Natural killer cell treated with Interleukin-12 subunit alpha and Interleukin-12 subunit beta and Interleukin-15 and Interleukin-18, amount 100 ng/mL, for 72 hours (primary cell): ENCODE measurements around the gene NHERF1. TPM values are rescaled to one million over a fixed set of nuclear protein-coding genes. Genes with fewer than 3 reads are reported as not detected.
A peak's percentile ranks its signal among the peaks of the same experiment; 100 is the strongest.

Experiments
- ATAC-seq, 2 donors: fragments of 150-1000 bp; cut with Tn5 transposase in 1 of 2; sonication (Bioruptor Pico), chemical (Tn5 transposase) in 1 of 2; 2 replicates each; pipeline ENCODE4 v1.10.0; 2021
- DNase-seq: peaks from one replicate; pipeline ENCODE4 v3.0.0; 2022; ENCODE audit warnings: low spot score
- H3K27ac Mint-ChIP-seq, 2 donors: 1 replicate in 1 of 2; 2 replicates in 1 of 2; pipeline ENCODE4 v1.8.0; 2022; ENCODE audit warnings: mixed read lengths in 2 of 2, mild to moderate bottlenecking in 1 of 2, moderate library complexity in 1 of 2
- H3K27me3 Mint-ChIP-seq, 2 donors: 1 replicate in 1 of 2; 2 replicates in 1 of 2; pipeline ENCODE4 v1.8.0; 2022; ENCODE audit warnings: mixed read lengths in 2 of 2
- H3K36me3 Mint-ChIP-seq: one replicate; pipeline ENCODE4 v1.8.0; 2022; ENCODE audit warnings: mixed read lengths
- H3K4me1 Mint-ChIP-seq, 2 donors: 1 replicate in 1 of 2; 2 replicates in 1 of 2; pipeline ENCODE4 v1.8.0; 2022; ENCODE audit warnings: low read depth in 2 of 2, mixed read lengths in 2 of 2, mild to moderate bottlenecking in 1 of 2
- H3K4me3 Mint-ChIP-seq: one replicate; pipeline ENCODE4 v1.8.0; 2022; ENCODE audit warnings: mixed read lengths
- H3K9me3 Mint-ChIP-seq: 2 replicates; pipeline ENCODE4 v1.8.0; 2022; ENCODE audit warnings: mixed read lengths
- total RNA-seq, 2 donors: library from RNA; stranded (reverse); gene quantifications; one replicate each; pipeline ENCODE4 v1.2.3, GENCODE V29; 2022

Gene NHERF1
- total RNA-seq, 2 donors from 2014 or later, result 159 to 187 TPM

DNA sequence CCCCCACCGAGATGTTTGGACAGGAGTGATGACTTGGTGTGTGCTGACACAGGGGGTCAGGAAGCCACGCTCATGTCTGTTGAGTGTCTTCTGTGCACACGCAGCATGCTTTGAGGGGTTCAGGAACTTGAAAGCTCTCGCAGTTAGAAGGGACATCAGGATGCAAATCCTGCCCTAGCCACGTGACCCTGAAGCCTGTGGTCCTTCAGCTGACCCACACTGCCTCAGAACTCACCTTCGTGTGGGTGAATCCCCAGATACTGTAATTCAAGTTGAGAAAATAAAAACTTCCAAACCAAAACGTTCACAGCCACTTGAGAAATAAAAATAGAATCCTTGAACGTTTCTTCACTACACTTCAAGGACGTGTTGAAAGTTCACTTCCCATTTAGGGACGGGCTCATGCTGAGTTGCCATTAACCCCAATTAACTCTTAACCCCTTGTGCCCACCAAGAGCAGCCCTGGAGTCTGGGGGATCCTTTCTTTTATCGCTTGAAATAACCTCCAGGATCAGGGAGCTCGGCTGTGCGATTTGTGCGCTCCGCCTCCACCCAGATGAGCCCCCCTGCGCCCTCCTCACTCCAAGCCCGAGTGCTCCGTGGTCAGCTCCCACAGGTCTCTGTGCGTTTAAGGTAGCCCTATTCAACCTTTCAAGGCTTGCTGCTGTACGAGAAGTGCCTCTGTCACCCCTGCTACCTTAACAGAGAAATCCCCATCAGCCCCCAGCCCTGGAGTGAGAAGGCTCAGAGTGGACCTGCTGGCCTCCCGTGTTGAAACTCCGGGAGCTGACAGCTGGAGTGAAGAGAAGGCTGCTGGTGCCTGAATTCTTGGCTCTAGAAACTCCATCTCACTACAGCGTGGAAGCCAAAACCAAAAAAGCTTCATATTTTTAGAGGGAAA is 63.9 kb downstream of the NHERF1 start:
- no peak for ATAC-seq

DNA sequence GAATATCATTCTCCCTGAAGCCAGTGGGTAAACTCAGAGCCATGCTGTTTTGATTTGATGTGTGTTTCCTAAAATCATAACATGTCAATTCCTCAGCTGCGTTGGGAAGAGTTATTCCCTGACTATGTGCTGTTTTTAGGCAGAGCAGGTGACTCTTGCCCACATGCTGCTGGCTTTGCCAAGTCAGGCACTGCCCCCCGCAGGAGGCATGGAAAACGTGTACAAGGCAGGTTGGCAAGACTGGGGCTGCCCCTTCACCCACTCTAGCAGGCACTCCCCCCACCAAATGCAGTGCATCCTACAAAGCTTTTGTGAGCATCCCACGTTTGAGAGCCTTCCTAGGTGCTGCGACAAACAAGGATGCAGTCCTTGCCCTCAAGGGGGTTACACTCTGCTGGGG is 66.0 kb downstream of the NHERF1 start:
- Mint-ChIP-seq H3K4me1 (peaks cover 0 to 8% of the 10 kb centered on the region in 2 donors), H3K27ac (no peak overlapping the region), H3K27me3 (no peaks in the 10 kb centered on the region), H3K9me3 (no peaks in the 10 kb centered on the region), H3K4me3 (no peak overlapping the region), H3K36me3 (no peaks in the 10 kb centered on the region)
- no peak for DNase-seq
- no peak for ATAC-seq

More for the DNA sequence above, 63.9 kb downstream of the NHERF1 start:
- no peak for DNase-seq
- Mint-ChIP-seq H3K36me3 (no peaks in the 10 kb centered on the region), H3K4me1 (peaks cover 0 to 8% of the 10 kb centered on the region in 2 donors), H3K27me3 (no peaks in the 10 kb centered on the region), H3K4me3 (no peak overlapping the region), H3K9me3 (no peaks in the 10 kb centered on the region), H3K27ac (no peak overlapping the region)

DNA sequence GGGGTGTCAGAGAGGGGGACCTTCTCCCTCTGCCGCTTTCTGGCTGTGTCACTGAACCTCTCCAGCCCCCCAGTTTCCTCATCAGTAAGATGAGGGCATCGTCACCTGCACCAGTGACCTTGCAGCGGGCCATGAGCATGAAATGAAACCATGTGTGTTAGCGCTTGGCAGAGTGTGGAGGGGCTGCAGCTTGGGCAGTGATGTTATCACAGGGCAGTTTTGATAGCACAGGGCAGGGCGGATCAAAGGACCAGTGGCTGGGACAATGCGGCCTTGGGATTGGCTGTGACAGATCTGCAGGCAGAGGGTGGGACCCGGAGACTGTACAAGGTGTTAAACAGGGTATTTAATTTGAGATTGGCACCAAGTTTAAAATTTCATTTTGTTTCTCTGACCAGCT is 66.6 kb downstream of the NHERF1 start:
- H3K4me1 Mint-ChIP-seq, result peaks cover 0 to 7% of the 10 kb centered on the region in 2 donors
- H3K36me3 Mint-ChIP-seq, result no peaks in the 10 kb centered on the region
- no peak for ATAC-seq
- no peaks in the 10 kb centered on the region for H3K27me3 Mint-ChIP-seq
- no peak overlapping the region for H3K27ac Mint-ChIP-seq
- no peak for DNase-seq
- H3K9me3 Mint-ChIP-seq, result no peaks in the 10 kb centered on the region
- H3K4me3 Mint-ChIP-seq, result no peak overlapping the region

DNA sequence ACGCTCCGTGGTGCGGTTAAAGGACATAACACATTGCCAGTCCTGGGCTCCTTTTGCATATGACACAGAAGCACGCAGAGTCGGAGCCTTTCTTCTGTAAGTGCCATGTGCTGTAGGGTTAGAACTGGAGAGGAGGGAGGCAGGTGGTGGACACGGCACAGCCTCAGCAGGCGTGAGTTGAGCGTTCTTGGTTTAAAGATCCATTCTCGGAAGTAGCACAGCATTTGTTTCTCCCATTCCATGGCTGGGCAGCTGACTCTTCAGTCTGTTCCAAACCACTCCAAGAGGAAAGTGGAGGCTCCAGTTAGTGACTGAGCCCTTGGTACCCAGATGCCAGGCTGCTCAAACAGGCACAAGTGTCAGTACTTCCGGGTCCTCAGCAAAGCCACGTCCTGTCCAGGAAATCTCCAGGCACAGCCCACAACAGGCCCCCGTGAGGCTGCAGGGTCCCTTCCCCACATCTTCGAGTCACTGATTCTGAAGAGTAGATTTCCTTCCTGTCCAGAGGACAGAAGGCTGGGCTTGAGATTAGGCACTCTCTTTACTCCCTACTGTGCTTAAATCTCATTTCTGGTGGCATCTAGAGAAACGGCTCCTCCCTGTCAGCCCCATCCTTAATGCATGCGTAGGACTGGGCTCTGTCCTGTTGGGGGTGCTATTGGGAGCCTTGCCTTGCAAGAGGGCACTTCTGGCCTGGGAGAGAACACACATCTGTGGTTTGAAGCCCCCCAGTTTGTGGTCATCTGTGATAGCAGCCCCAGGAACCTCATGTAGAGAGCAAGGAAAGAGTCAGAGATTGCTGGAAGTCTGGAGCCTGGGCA is 67.3 kb downstream of the NHERF1 start:
- Mint-ChIP-seq H3K9me3 (no peaks in the 10 kb centered on the region), H3K4me1 (peaks cover 0 to 5% of the 10 kb centered on the region in 2 donors), H3K27ac (no peak overlapping the region), H3K4me3 (no peak overlapping the region), H3K27me3 (no peaks in the 10 kb centered on the region), H3K36me3 (no peaks in the 10 kb centered on the region)
- ATAC-seq (peak; percentile 30 to 42), DNase-seq (no peak)

DNA sequence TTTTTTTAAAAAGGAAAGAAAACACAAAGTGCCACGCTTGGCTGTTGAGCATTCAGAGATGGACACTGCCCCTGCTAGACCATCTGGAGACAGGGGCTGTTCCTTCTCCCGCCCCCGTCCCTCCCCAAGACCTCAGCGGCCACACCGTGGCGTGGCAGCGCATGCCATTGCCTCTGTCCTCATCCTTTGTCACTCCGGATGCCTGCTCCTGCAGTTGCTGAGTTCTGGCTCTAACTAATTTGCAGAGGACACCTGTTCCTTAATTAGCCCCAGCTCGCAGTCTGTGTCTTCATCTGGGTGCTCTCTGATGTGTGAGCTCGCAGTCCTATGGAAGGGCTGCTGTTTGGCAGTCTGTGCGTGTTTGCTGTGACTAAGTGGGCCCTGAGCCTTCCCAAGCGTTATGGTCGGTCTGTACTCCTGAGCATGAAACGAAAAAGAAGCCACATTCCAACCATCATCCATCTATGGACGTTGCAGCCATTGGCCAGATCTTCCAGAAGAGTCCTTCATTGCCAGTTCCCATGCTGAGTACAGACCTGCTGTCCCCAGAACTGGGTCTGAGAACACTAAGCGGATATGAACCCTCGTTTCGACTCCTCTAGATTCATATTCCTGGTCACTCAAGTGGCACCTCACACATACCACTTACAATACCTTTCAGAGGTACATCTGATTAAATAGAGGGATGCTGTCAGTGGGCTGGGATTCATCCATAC is 68.6 kb downstream of the NHERF1 start:
- no peaks in the 10 kb centered on the region for H3K36me3 Mint-ChIP-seq
- no peak overlapping the region for H3K27ac Mint-ChIP-seq
- H3K9me3 Mint-ChIP-seq, result no peaks in the 10 kb centered on the region

DNA sequence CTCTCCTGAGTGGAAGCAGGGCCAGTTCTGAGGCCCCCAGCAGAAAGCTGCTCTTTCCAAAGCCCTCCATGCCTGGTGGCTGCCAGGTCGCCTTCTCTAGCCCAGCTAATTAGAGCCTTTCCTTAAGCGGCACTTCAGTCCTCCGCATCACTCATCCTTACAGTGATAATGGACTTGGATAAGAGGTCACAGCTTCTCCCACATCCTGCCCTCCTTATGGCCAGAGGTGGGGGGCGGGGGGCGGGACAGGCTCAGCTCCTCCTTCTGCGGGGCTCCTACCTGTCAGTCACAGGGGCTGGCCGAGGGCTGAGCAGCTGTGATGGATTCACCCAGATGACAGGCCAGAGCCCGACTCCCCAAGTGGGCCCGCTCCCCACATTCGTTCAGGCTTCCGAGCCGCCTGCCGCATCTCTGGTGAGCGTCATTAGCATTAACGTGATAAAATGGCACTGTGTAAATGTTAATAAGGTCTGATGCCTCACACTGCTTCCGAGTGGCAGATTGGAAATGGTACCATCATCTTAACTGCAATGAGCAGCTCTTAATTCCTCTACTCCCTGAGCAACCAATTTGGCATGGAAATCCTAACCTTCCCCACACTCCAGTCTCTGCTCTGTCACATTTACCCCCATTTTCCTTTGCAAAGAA is 70.0 kb downstream of the NHERF1 start:
- no peak for ATAC-seq
- Mint-ChIP-seq H3K4me3 (no peak overlapping the region), H3K27ac (no peak overlapping the region), H3K36me3 (no peaks in the 10 kb centered on the region), H3K4me1 (peaks cover 0 to 5% of the 10 kb centered on the region in 2 donors), H3K27me3 (no peaks in the 10 kb centered on the region), H3K9me3 (no peaks in the 10 kb centered on the region)
- DNase-seq, result no peak

More for the DNA sequence above, 68.6 kb downstream of the NHERF1 start:
- no peak for ATAC-seq
- no peak for DNase-seq
- Mint-ChIP-seq H3K27me3 (no peaks in the 10 kb centered on the region), H3K4me3 (no peak overlapping the region), H3K4me1 (peaks cover 0 to 5% of the 10 kb centered on the region in 2 donors)

Other genes starting within 250 kb of the NHERF1 start
- gene CD300LB, start 217.2 kb upstream of the NHERF1 start, total RNA-seq, result under 1 TPM; 0.17 to 0.39 TPM
- 1 to 10 TPM; 1.5 to 5.8 TPM for gene CD300C, start 202.5 kb upstream of the NHERF1 start, total RNA-seq
- not detected for gene CD300H, start 181.1 kb upstream of the NHERF1 start, total RNA-seq
- gene CD300LD, start 156.3 kb upstream of the NHERF1 start, total RNA-seq, result not detected
- gene CD300E, start 124.9 kb upstream of the NHERF1 start, total RNA-seq, result not detected
- 1 to 10 TPM in 1 of 2 donors, not detected in 1; 2.2 TPM for gene CD300LF, start 35.7 kb upstream of the NHERF1 start, total RNA-seq
- 1 to 10 TPM; 1.3 to 3.3 TPM for gene RAB37, start 11.4 kb upstream of the NHERF1 start, total RNA-seq
- 10 to 100 TPM; 42.9 to 60.7 TPM for gene NAT9, start 27.7 kb downstream of the NHERF1 start, total RNA-seq
- gene GRIN2C, start 111.3 kb downstream of the NHERF1 start, total RNA-seq, result not detected
- 10 to 100 TPM in 1 of 2 donors, 1 to 10 TPM in 1; 9.8 to 16.7 TPM for gene FDXR, start 124.4 kb downstream of the NHERF1 start, total RNA-seq
- gene FADS6, start 145.0 kb downstream of the NHERF1 start, total RNA-seq, result not detected
- not detected for gene USH1G, start 174.6 kb downstream of the NHERF1 start, total RNA-seq
- not detected for gene OTOP2, start 175.6 kb downstream of the NHERF1 start, total RNA-seq
- not detected for gene OTOP3, start 187.3 kb downstream of the NHERF1 start, total RNA-seq
- gene HID1, start 224.1 kb downstream of the NHERF1 start, total RNA-seq, result under 1 TPM; 0.47 to 0.83 TPM
- gene CDR2L, start 239.0 kb downstream of the NHERF1 start, total RNA-seq, result under 1 TPM; 0.07 to 0.47 TPM